GM18519 (cell line): ENCODE results near the gene WLS.

ENCODE experiments used
- ATAC-seq: cut with Tn5 transposase; IDR thresholded peaks from one replicate; pipeline ENCODE4 v1.9.1; 2021; ENCODE audit warnings: mild to moderate bottlenecking, moderate library complexity; ENCODE audit not compliant: unreplicated experiment, low FRiP score

Gene WLS

GRCh38 chr1:68202239-68202832 lies 30.0 kb downstream of the WLS start:
- ATAC-seq: no peak

- ATAC-seq: no peak
These were observed 30.6 kb downstream of the WLS start for GRCh38 chr1:68201546-68202238.

- no peak for ATAC-seq
These were observed 32.7 kb downstream of the WLS start for GRCh38 chr1:68199603-68200002.

GRCh38 chr1:68198752-68199151 lies 33.6 kb downstream of the WLS start:
- ATAC-seq: no peak

- no peak for ATAC-seq
These were observed 34.4 kb downstream of the WLS start for GRCh38 chr1:68197891-68198290.

GRCh38 chr1:68197461-68197860 lies 34.9 kb downstream of the WLS start:
- no peak for ATAC-seq

- no peak for ATAC-seq
These were observed 35.6 kb downstream of the WLS start for GRCh38 chr1:68196676-68197075.

- no peak for ATAC-seq
These were observed 40.6 kb downstream of the WLS start for GRCh38 chr1:68191717-68192116.

- ATAC-seq: no peak
These were observed 43.5 kb downstream of the WLS start for GRCh38 chr1:68188644-68189340.

GRCh38 chr1:68188060-68188538 lies 44.2 kb downstream of the WLS start:
- peak; percentile 53 for ATAC-seq

- no peak for ATAC-seq
These were observed 46.6 kb downstream of the WLS start for GRCh38 chr1:68185743-68186142.

- no peak for ATAC-seq
These were observed 48.4 kb downstream of the WLS start for GRCh38 chr1:68183895-68184294.

GRCh38 chr1:68181165-68181556 lies 51.2 kb downstream of the WLS start:
- ATAC-seq: peak; percentile 30

- ATAC-seq: peak; percentile 46
These were observed 51.7 kb downstream of the WLS start for GRCh38 chr1:68180441-68181164.

GRCh38 chr1:68178821-68179490 lies 53.4 kb downstream of the WLS start:
- ATAC-seq: peak; percentile 50

- no peak for ATAC-seq
These were observed 56.5 kb downstream of the WLS start for GRCh38 chr1:68175621-68176398.

GRCh38 chr1:68174738-68175113 lies 57.6 kb downstream of the WLS start:
- ATAC-seq: no peak

GRCh38 chr1:68173936-68174737 lies 58.2 kb downstream of the WLS start:
- no peak for ATAC-seq
